Measurements from ENCODE around the gene NDUFS2.

DNA sequence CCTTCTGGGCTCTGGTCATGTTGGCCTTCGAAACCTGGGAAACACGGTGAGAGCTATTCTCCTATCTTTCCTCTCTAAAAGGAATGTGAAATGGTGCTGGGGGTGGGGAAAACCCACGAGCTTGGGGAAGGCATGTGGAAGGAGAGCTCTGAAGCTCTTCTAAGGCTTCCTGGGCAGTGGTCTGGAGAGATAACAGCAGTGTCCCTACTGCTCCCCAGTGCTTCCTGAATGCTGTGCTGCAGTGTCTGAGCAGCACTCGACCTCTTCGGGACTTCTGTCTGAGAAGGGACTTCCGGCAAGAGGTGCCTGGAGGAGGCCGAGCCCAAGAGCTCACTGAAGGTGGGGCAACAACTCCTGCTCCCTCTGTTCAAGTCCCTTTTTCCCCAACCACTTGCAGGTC is 40.1 kb upstream of the NDUFS2 start:
- TF ChIP-seq CTCF (IDR thresholded peaks at IDR 0.05 in 4 of 5, conservative IDR thresholded peaks at IDR 0.05 in 1 of 5) (no peak), POLR2A (IDR thresholded peaks at IDR 0.05) (no peak)

All from gastrocnemius medialis (tissue), 4 donors.